Muscle of leg (tissue), 11 donors: ENCODE measurements around the gene FNDC3B. TPM values are rescaled to one million over a fixed set of nuclear protein-coding genes. Genes with fewer than 3 reads are reported as not detected.

Experiments
- DNase-seq: peaks from one replicate; pipeline ENCODE4 v3.0.0; 2013
- H3K27ac ChIP-seq: one replicate; pipeline ENCODE4 v1.5.1; 2013; ENCODE audit warnings: mild to moderate bottlenecking, low read length, control low read depth
- H3K27me3 ChIP-seq: one replicate; pipeline ENCODE4 v1.6.1; 2013; ENCODE audit warnings: low read length; ENCODE audit not compliant: control insufficient read depth, insufficient read depth
- H3K36me3 ChIP-seq: one replicate; pipeline ENCODE4 v1.6.1; 2013; ENCODE audit warnings: low read length; ENCODE audit not compliant: control insufficient read depth, insufficient read depth
- H3K4me1 ChIP-seq: one replicate; pipeline ENCODE4 v1.6.1; 2013; ENCODE audit warnings: low read length; ENCODE audit not compliant: control insufficient read depth, insufficient read depth
- H3K4me3 ChIP-seq: one replicate; pipeline ENCODE4 v1.5.1; 2013; ENCODE audit warnings: low read length, control low read depth
- H3K9me3 ChIP-seq: replicated peaks from 2 replicates; pipeline ENCODE4 v1.6.1; 2013; ENCODE audit warnings: low read depth, low read length; ENCODE audit not compliant: control insufficient read depth
- WGBS: methylation state at CpG from one replicate; pipeline ENCODE4 v1.1.5; 2013; ENCODE audit warnings: missing lambda C conversion rate; ENCODE audit not compliant: insufficient coverage; 5-methylcytosine and 5-hydroxymethylcytosine counted together
- polyA plus RNA-seq, 8 donors: library from polyadenylated mRNA; unstranded; fragments of 120-200 nt; gene quantifications; one replicate each; pipeline versions ENCODE4 v1.2.1 to v1.2.3, GENCODE V29; 2013; ENCODE audit warnings: inconsistent platforms in 1 of 8, low replicate concordance in 1 of 8; ENCODE audit not compliant: insufficient read length in 8 of 8, insufficient read depth in 1 of 8
- total RNA-seq: library from RNA; stranded (reverse); fragments of 120-200 nt; gene quantifications from one replicate; pipeline ENCODE4 v1.2.4, GENCODE V29; 2013

FNDC3B gene
- total and polyA plus RNA-seq, 9 donors: 35.1 to 98.8 (median 58.3) TPM

DNA sequence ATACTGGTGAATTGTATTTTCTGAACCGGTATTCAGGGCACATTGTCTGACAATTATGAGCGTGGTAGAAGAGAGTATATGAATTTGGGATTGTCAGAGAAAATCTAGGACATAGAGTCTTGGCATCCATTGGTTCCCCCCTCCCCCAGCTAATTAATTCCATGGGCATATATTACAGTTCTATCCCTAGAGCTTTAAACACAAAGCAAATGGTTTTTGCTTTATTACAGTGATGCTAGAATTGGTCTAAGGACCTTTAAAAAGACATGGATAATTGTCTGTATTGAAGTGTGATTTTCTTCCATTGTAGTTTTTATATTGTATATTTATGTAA lies 91.3 kb downstream of the FNDC3B start:
- no CpG with 5 or more reads among the region's 2 CpGs for WGBS
- peaks cover 24% of the 10 kb centered on the region for H3K4me1 ChIP-seq
- no peaks in the 10 kb centered on the region for H3K27me3 ChIP-seq
- H3K4me3 ChIP-seq: no peak overlapping the region
- H3K27ac ChIP-seq: peak overlapping the region; percentile 77
- peaks cover 9% of the 10 kb centered on the region for H3K36me3 ChIP-seq
- no peak for DNase-seq
- H3K9me3 ChIP-seq: no peaks in the 10 kb centered on the region

DNA sequence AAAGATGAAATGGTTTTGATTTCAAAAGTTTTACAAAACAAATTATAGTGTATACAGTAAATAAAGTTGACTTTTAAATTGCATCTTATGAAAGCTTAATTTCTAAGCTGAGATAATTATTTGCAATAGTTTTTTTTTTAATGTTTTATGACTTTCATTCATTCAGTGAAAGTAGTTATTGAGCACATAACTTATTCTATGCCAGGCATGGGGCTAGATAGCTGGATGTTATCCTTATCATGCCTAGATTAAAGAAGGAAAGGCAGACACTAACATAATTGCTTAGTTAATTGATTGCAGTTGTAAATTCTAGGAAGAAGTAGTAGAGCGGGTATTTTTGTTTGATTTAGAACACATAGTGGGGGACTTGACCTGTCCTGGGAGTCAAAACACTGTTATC lies 92.4 kb downstream of the FNDC3B start:
- no peaks in the 10 kb centered on the region for H3K27me3 ChIP-seq
- no peaks in the 10 kb centered on the region for H3K9me3 ChIP-seq
- 90% methylated on average over 1 of the region's 1 CpG for WGBS
- H3K4me3 ChIP-seq: no peak overlapping the region
- no peak for DNase-seq
- H3K4me1 ChIP-seq: peaks cover 19% of the 10 kb centered on the region
- H3K36me3 ChIP-seq: peaks cover 14% of the 10 kb centered on the region
- H3K27ac ChIP-seq: no peak overlapping the region

- H3K27ac ChIP-seq: no peak overlapping the region
- H3K4me1 ChIP-seq: peaks cover 15% of the 10 kb centered on the region
- WGBS: 76% methylated on average over 2 of the region's 4 CpGs
Measured at GRCh38 chr3:172132159-172132586, 92.8 kb downstream of the FNDC3B start.

GRCh38 chr3:172132721-172133311 lies 93.4 kb downstream of the FNDC3B start:
- H3K9me3 ChIP-seq: no peaks in the 10 kb centered on the region
- no peak overlapping the region for H3K4me3 ChIP-seq
- H3K27me3 ChIP-seq: no peaks in the 10 kb centered on the region
- peaks cover 13% of the 10 kb centered on the region for H3K4me1 ChIP-seq
- WGBS: no CpG with 5 or more reads among the region's 3 CpGs
- H3K27ac ChIP-seq: no peak overlapping the region
- DNase-seq: no peak
- peaks cover 14% of the 10 kb centered on the region for H3K36me3 ChIP-seq

More at GRCh38 chr3:172132159-172132586, 92.8 kb downstream of the FNDC3B start:
- DNase-seq: no peak
- Histone ChIP-seq H3K9me3 (no peaks in the 10 kb centered on the region), H3K27me3 (no peaks in the 10 kb centered on the region), H3K36me3 (peaks cover 14% of the 10 kb centered on the region), H3K4me3 (no peak overlapping the region)

DNA sequence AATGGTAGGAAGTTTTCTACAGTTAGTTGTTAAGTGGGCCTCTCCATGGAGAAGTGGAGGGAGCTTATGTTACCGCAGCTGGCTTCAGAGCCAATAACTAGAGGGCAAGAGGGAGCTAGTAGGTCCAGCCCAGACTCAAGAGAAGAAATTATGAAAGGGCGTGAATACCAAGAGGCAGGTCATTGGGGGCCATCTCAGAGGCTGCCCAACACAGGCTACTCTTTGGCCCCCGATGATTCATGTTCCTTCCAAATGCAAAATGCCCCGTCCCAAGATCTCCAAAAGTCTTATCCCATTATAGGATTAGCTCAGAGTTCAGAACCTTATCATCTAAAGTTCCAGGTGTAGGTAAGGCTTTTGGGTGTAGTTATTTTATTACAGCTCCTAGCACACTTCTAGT lies 94.5 kb downstream of the FNDC3B start:
- H3K27ac ChIP-seq: no peak overlapping the region
- no peaks in the 10 kb centered on the region for H3K9me3 ChIP-seq
- H3K36me3 ChIP-seq: peaks cover 14% of the 10 kb centered on the region
- H3K27me3 ChIP-seq: no peaks in the 10 kb centered on the region
- H3K4me1 ChIP-seq: peaks cover 17% of the 10 kb centered on the region
- no peak overlapping the region for H3K4me3 ChIP-seq
- DNase-seq: no peak
- 44% methylated on average over 1 of the region's 4 CpGs for WGBS

DNA sequence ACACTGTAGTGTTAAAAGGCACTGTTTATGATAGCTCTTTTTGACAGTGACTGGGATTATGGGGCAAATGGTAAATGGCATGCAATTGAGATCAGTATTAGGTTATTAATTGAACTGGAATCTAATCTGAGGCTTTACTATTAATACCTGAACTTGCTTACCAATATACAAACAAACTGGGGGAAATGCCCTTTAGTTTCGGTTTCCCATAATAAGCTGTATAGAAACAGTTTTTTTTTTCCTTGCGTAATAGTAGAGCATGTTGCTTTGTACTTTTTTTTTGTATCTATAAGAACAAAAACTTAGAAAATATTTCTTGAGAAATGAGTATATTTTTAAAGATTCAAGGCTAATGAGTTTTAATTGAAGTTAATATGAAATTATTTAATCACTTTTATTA lies 95.0 kb downstream of the FNDC3B start:
- Histone ChIP-seq H3K9me3 (no peaks in the 10 kb centered on the region), H3K36me3 (peaks cover 14% of the 10 kb centered on the region), H3K27me3 (no peaks in the 10 kb centered on the region), H3K4me3 (no peak overlapping the region), H3K4me1 (peaks cover 18% of the 10 kb centered on the region), H3K27ac (no peak overlapping the region)
- no peak for DNase-seq
- WGBS: no CpG with 5 or more reads among the region's 2 CpGs

DNA sequence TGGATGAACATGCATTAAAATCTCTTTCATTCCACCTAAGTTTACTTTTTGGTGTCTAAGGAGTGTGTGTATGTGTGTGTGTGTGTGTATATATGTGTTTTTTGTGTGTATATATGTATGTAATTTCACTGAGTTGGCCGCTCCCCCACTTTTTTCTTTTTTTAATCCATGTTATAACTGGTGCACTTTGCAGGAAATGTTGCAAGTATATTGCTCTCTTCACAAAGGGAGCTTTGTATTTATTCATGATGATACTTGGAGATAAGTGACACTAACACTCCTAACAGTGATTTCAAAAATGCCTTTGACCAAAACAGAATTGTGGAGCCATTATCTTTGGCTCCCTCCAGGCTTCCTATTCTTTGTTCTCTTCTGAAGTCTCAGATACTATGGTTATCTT lies 95.8 kb downstream of the FNDC3B start:
- Histone ChIP-seq H3K4me1 (peaks cover 21% of the 10 kb centered on the region), H3K4me3 (no peak overlapping the region), H3K36me3 (peaks cover 14% of the 10 kb centered on the region), H3K27ac (no peak overlapping the region), H3K9me3 (no peaks in the 10 kb centered on the region), H3K27me3 (no peaks in the 10 kb centered on the region)
- WGBS: no CpG with 5 or more reads among the region's 1 CpG
- no peak for DNase-seq

GRCh38 chr3:172135820-172136219 lies 96.4 kb downstream of the FNDC3B start:
- no CpG with 5 or more reads among the region's 2 CpGs for WGBS
- H3K36me3 ChIP-seq: peaks cover 14% of the 10 kb centered on the region
- peaks cover 26% of the 10 kb centered on the region for H3K4me1 ChIP-seq
- no peak overlapping the region for H3K4me3 ChIP-seq
- no peaks in the 10 kb centered on the region for H3K9me3 ChIP-seq
- no peak overlapping the region for H3K27ac ChIP-seq
- DNase-seq: no peak
- no peaks in the 10 kb centered on the region for H3K27me3 ChIP-seq

DNA sequence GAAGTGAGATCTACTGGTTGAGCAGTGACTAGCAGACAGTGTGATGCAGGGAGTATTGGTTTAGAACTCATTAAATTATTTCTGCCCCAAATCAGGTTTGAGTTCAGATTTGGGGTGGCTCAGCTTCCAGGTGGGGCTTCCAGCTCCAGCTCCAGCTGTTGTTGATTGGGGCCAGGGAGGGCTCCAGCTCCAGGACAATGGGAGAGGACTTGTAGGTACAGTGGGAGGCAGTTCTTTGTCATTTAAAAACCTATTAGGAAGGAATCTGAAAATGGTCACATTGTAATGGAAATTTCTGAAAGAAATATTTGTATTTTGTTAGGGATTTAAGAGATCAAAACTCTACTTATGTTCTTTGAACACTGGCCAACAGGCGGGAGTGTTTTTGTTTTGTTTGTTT lies 97.0 kb downstream of the FNDC3B start:
- DNase-seq: no peak
- peaks cover 14% of the 10 kb centered on the region for H3K36me3 ChIP-seq
- no peak overlapping the region for H3K27ac ChIP-seq
- H3K4me1 ChIP-seq: peaks cover 26% of the 10 kb centered on the region
- no CpG with 5 or more reads among the region's 1 CpG for WGBS
- H3K4me3 ChIP-seq: no peak overlapping the region
- no peaks in the 10 kb centered on the region for H3K9me3 ChIP-seq
- no peaks in the 10 kb centered on the region for H3K27me3 ChIP-seq

GRCh38 chr3:172137287-172138192 lies 98.2 kb downstream of the FNDC3B start:
- no CpG with 5 or more reads among the region's 2 CpGs for WGBS
- DNase-seq: peak; percentile 45
- Histone ChIP-seq H3K36me3 (peaks cover 15% of the 10 kb centered on the region), H3K4me3 (no peak overlapping the region), H3K27ac (peak overlapping the region; percentile 60), H3K27me3 (no peaks in the 10 kb centered on the region), H3K9me3 (no peaks in the 10 kb centered on the region), H3K4me1 (peaks cover 26% of the 10 kb centered on the region)
